G401 (cell line): ENCODE data around the gene PDGFA. TPM values are rescaled to one million over a fixed set of nuclear protein-coding genes. Genes with fewer than 3 reads are reported as not detected.

ENCODE experiments used
- DNase-seq: peaks from one replicate; pipeline ENCODE4 v3.0.0-alpha.2; 2015; ENCODE audit warnings: low spot score
- in situ Hi-C: cut with HindIII; loops from 2 replicates; pipeline ENCODE4 v1.10.0; 2016; ENCODE audit warnings: low sequenced_read_pairs, mixed read lengths
- total RNA-seq: library from RNA; depleted of rRNA; stranded (reverse); fragments of >200 nt; shearing (Covaris generic); gene quantifications from 2 replicates; pipeline ENCODE4 v1.2.3, GENCODE V29; 2014

PDGFA gene
- total RNA-seq, 1 experiment from 2014 or later: 0.34 TPM

DNA sequence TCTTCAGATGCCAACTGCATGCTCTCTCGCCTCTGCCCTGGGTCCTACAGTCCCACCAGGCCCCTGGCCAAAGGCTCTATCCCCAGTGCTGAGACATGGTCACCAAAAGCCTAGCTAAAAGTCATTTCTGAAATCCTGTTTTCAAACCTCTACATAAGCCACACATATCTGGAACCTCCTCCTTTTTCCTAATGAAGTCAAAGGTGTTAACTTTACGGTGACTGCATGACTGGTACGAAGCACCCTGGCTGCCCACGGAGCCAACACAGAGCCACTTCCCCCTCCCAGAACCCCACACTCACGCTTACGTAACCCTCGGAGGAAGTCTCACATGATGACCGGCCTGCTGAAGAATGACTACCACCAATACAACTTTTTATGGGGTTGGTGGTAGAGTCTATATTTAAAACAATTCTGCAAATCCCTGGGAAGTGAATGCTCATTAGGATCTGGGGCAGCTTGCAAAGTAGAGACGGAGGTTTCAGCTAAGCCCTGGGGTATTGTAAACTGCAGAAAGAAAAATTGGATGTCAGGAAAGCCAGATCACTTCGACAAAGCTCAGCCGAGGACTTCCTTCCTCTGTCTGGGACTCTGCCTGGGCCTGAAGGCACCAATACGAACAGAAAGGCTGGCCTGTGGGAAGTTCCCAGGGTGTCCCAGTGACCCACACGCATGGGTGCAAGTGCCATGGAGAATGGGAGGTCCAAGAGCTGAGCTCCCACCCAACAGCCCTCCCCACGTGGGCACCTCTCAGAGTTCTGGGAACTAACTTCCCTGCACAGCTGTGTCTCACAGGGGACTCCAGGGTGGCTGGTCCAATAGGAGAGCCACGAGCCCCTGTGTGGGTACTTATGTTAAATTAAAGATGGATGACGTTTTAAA, 50.7 kb downstream of the PDGFA start:
- in situ Hi-C loops: no loop called here
- DNase-seq: no peak

- no peak for DNase-seq
- in situ Hi-C loops: no loop called here
Measured at GRCh38 chr7:467856-468545, 51.6 kb downstream of the PDGFA start.

DNA sequence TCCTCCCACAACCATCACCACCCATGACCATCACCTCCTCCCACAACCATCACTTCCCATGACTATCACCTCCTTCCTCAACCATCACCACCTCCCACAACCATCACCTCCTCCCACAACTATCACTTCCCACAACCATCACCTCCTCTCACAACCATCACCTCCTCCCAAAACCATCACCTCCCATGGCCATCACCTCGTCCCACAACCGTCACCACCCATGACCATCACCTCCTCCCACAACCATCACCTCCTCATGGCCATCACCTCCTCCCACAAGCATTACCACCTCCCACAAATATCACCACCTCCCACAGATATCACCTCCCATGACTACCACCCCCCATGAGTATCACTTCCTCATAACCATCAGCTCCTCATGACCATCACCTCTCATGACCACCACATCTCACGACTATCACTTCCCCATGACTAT, 52.2 kb downstream of the PDGFA start:
- no peak for DNase-seq
- in situ Hi-C loops: no loop called here

DNA sequence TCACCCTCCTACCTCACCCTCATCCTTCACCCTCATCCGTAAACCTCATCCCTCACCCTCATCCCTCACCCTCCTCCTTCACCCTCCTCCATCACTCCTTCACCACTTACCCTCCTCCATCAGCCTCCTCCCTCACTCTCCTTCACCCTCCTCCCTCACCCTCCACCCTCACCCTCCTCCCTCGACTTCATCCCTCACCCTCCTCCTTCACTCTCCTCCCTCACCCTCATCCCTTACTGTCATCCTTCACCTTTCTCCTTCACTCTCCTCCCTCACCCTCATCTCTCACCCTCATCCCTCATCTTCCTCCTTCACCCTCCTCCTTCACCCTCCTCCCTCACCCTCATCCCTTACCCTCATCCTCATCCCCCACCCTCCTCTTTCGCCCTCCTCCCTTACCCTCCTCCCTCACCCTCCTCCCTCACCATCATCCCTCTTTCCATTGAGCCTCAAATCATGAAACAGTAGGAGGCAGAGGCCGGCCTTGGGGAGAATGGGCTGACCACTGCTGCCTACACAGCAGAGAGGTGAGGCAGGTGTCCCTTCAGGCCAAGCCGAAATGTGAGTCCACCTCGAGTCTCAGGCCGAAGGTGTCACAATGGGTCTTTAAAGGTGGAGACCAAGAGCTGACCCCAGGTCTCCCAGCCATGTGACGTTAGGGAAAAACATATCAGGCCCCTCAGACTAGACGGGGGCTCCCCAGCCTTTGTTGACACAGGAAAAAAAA, 53.0 kb downstream of the PDGFA start:
- DNase-seq: no peak
- in situ Hi-C loops: no loop called here

GRCh38 chr7:465710-466400, 53.8 kb downstream of the PDGFA start:
- no peak for DNase-seq
- in situ Hi-C loops: no loop called here

GRCh38 chr7:464454-465401, 54.9 kb downstream of the PDGFA start:
- DNase-seq: no peak

GRCh38 chr7:463817-464453, 55.7 kb downstream of the PDGFA start:
- DNase-seq: no peak
- in situ Hi-C loops: no loop called here

More at GRCh38 chr7:464454-465401, 54.9 kb downstream of the PDGFA start:
- in situ Hi-C loops: no loop called here

DNA sequence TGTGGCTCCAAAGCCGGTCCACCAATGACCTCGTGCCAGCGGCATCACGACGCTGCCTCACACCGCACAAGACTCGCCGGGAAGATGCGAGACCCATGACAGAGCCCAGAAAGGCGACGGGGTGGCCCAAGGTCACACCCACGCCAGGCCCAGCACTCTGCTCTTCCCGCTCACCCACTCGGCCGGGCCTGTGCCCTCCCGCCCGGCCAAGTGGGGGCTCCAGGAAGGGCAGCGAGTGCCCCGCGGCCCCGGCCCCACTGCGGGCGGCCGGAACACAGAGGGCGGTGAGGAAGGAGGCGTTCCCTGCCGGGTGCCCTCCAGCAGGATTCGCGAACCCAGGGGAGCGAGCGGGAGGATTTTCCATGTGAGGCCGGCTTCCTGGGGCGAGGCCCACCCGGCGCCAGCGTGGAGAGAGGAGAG, 56.3 kb downstream of the PDGFA start:
- DNase-seq: no peak
- in situ Hi-C loops: no loop called here

- DNase-seq: no peak
- in situ Hi-C loops: no loop called here
Measured at GRCh38 chr7:462173-463103, 57.2 kb downstream of the PDGFA start.

GRCh38 chr7:461453-462172, 58.0 kb downstream of the PDGFA start:
- DNase-seq: no peak
- in situ Hi-C loops: no loop called here

DNA sequence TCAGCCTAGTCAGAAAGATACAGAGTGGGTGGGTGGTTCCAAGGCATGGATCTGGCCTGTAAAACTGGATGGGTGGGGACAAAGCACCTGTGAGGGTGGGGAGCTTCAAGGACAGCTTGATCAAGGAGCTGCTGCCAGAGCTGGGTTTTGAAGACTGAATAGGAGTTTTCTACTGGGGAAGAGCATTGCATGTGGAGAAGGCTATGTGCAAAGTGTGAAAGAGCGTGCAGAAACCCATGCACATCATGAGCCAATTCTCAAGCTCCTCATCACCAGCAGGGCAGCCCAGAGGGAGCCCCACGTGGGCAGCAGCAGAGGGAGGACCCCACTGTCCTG, 58.6 kb downstream of the PDGFA start:
- in situ Hi-C loops: no loop called here
- no peak for DNase-seq

GRCh38 chr7:460374-461116, 59.1 kb downstream of the PDGFA start:
- in situ Hi-C loops: no loop called here
- no peak for DNase-seq

DNA sequence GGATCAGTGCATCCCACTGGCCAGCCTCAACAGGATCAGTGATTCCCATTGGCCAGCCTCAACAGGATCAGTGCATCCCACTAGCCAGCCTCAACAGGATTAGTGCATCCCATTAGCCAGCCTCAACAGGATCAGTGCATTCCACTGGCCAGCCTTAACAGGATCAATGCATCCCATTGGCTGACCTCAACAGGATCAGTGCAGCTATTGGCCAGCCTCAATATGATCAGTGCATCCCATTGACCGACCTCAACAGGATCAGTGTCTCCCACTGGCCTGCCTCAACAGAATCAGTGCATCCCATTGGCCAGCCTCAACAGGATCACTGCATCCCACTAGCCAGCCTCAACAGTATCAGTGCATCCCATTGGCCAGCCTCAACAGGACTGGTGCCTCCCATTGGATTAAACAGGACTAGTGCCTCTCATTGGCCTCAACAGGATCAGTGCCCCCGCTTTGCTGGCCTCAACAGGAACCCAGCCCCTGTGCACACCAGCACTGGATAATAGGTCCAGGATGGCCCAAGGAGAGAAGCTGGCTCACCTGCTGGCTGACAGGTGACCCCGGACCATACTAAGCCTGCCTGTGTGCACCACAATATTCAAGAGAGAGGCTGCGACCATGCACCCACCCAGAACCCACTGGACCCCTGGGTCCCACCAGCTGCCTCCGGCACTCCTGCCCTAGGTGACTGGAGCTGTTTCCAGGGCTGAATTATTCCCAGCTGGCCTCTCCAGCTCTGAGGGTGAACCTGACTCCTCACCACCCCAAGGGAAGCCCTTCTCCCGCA, 59.9 kb downstream of the PDGFA start:
- no peak for DNase-seq
- in situ Hi-C loops: no loop called here

GRCh38 chr7:458511-459245, 61.0 kb downstream of the PDGFA start:
- DNase-seq: no peak

More at GRCh38 chr7:458511-459245, 61.0 kb downstream of the PDGFA start:
- in situ Hi-C loops: no loop called here
